Cardiac muscle cell (in vitro differentiated cells and primary cell): ENCODE results near the gene EHMT1. TPM values are rescaled to one million over a fixed set of nuclear protein-coding genes. Genes with fewer than 3 reads are reported as not detected.

Source experiments
- DNase-seq, 2 donors: peaks; one replicate each; pipeline versions ENCODE4 v3.0.0 to v3.0.0-alpha.2; 2010 to 2017; ENCODE audit warnings: low read depth in 1 of 2, low spot score in 1 of 2
- H3K27ac ChIP-seq: fragments of 200-600 bp; sonication (generic); 2 replicates; pipeline ENCODE4 v1.5.1; 2016
- H3K27me3 ChIP-seq: fragments of 200-600 bp; sonication (generic); 2 replicates; pipeline ENCODE4 v1.6.0; 2016; ENCODE audit warnings: control low read depth
- H3K36me3 ChIP-seq: fragments of 200-600 bp; sonication (generic); 2 replicates; pipeline ENCODE4 v1.5.1; 2016; ENCODE audit warnings: control low read depth
- H3K4me1 ChIP-seq: fragments of 200-600 bp; sonication (generic); 2 replicates; pipeline ENCODE4 v1.8.1; 2017; ENCODE audit warnings: low read depth, mild to moderate bottlenecking, mixed run types
- H3K4me3 ChIP-seq: fragments of 200-600 bp; sonication (generic); 2 replicates; pipeline ENCODE4 v1.5.1; 2016; ENCODE audit warnings: mild to moderate bottlenecking
- H3K9me3 ChIP-seq: fragments of 200-600 bp; sonication (generic); 2 replicates; pipeline ENCODE4 v1.5.1; 2017; ENCODE audit warnings: low read depth, mild to moderate bottlenecking, control low read depth
- CTCF ChIP-seq: IDR thresholded peaks from 2 replicates; pipeline ENCODE4 v1.5.1; 2012; ENCODE audit warnings: low read depth, mild to moderate bottlenecking, low read length
- polyA plus RNA-seq: library from polyadenylated mRNA; unstranded; fragments of >200 nt; fragmentation: Nextera tagmentation; extraction: Ambion mirVana; gene quantifications from 2 replicates; pipeline ENCODE4 v1.2.1, GENCODE V29; 2016
- total RNA-seq: library from RNA; depleted of rRNA; stranded (reverse); fragments of >200 nt; gene quantifications from 2 replicates; pipeline ENCODE4 v1.2.3, GENCODE V29; 2016

Gene EHMT1
- total and polyA plus RNA-seq, 2 experiments from 2014 or later, result 55.5 to 93.8 TPM

GRCh38 chr9:137829260-137829996, 210.6 kb downstream of the EHMT1 start:
- no peak overlapping the region for H3K27ac ChIP-seq
- H3K27me3 ChIP-seq, result no peaks in the 10 kb centered on the region
- H3K36me3 ChIP-seq, result peaks cover 6% of the 10 kb centered on the region
- H3K4me1 ChIP-seq, result no peaks in the 10 kb centered on the region
- no peak for DNase-seq
- H3K9me3 ChIP-seq, result no peaks in the 10 kb centered on the region
- no peak for TF ChIP-seq CTCF
- no peak overlapping the region for H3K4me3 ChIP-seq

GRCh38 chr9:137832191-137832700, 213.4 kb downstream of the EHMT1 start:
- Histone ChIP-seq H3K4me1 (no peaks in the 10 kb centered on the region), H3K27ac (no peak overlapping the region), H3K36me3 (peaks cover 14% of the 10 kb centered on the region), H3K4me3 (no peak overlapping the region), H3K9me3 (no peaks in the 10 kb centered on the region), H3K27me3 (no peaks in the 10 kb centered on the region)
- DNase-seq, result no peak
- no peak for TF ChIP-seq CTCF

GRCh38 chr9:137832830-137833590, 214.2 kb downstream of the EHMT1 start:
- Histone ChIP-seq H3K27ac (no peak overlapping the region), H3K36me3 (peaks cover 14% of the 10 kb centered on the region), H3K4me3 (no peak overlapping the region)

DNA sequence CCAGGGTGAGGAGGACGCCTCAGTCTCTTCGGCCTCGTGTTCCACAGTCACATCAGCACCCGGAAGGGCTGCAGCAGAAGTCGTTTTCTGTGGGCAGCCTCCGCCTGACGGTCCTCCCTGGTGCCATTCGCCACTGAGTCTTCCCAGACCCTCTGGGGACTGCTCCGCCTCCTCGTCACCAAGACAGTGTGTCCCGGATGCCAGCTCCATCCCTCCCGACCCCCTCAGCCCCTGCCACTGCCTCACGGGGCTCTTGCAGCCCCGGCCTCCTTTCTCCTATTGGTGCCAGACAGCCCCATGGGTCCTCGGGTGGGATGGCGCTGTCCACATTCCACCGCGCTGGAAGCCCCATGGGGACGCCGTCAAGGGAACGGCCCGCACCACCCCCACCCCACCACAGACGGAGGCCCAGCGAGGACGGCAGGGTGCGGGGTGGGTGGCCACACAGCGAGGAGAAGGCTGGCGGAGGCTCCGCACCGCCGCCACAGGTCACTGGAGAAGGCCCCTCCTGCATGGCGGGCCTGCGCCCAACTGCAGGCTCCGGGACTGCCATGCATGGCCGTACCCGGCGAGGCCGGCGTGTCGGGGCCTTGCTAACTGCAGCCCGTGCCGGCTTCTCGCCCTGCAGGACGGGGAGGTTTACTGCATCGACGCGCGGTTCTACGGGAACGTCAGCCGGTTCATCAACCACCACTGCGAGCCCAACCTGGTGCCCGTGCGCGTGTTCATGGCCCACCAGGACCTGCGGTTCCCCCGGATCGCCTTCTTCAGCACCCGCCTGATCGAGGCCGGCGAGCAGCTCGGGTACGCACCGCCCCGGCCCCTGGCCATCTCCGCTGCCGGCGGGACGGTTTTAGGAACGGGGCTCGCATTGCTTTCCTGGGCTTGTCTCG, 215.2 kb downstream of the EHMT1 start:
- no peak for DNase-seq
- TF ChIP-seq CTCF, result no peak
- Histone ChIP-seq H3K36me3 (peaks cover 14% of the 10 kb centered on the region), H3K4me3 (no peak overlapping the region), H3K4me1 (no peaks in the 10 kb centered on the region), H3K27ac (no peak overlapping the region), H3K27me3 (no peaks in the 10 kb centered on the region), H3K9me3 (no peaks in the 10 kb centered on the region)

More at GRCh38 chr9:137832830-137833590, 214.2 kb downstream of the EHMT1 start:
- Histone ChIP-seq H3K4me1 (no peaks in the 10 kb centered on the region), H3K27me3 (no peaks in the 10 kb centered on the region), H3K9me3 (no peaks in the 10 kb centered on the region)
- TF ChIP-seq CTCF, result no peak
- DNase-seq, result no peak

DNA sequence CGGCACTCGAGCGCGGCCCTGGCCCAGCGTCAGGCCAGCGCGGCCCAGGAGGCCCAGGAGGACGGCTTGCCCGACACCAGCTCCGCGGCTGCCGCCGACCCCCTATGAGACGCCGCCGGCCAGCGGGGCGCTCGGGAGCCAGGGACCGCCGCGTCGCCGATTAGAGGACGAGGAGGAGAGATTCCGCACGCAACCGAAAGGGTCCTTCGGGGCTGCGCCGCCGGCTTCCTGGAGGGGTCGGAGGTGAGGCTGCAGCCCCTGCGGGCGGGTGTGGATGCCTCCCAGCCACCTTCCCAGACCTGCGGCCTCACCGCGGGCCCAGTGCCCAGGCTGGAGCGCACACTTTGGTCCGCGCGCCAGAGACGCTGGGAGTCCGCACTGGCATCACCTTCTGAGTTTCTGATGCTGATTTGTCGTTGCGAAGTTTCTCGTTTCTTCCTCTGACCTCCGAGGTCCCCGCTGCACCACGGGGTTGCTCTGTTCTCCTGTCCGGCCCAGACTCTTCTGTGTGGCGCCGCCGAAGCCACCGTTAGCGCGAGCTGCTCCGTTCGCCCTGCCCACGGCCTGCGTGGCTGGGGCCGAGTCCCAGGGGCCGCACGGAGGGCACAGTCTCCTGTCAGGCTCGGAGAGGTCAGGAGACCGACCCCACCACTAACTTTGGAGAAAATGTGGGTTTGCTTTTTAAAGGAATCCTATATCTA, 216.2 kb downstream of the EHMT1 start:
- Histone ChIP-seq H3K9me3 (no peaks in the 10 kb centered on the region), H3K27ac (no peak overlapping the region), H3K4me3 (no peak overlapping the region), H3K27me3 (no peaks in the 10 kb centered on the region), H3K36me3 (peaks cover 14% of the 10 kb centered on the region), H3K4me1 (no peaks in the 10 kb centered on the region)
- TF ChIP-seq CTCF, result no peak
- no peak for DNase-seq
